Natural killer cell (primary cell): ENCODE measurements around the gene CACNA2D3. TPM values are rescaled to one million over a fixed set of nuclear protein-coding genes. Genes with fewer than 3 reads are reported as not detected.

Experiments
- ATAC-seq, 3 donors: fragments of 150-1000 bp in 2 of 3; fragments of 200-7000 bp in 1 of 3; cut with Tn5 transposase; 1 replicate in 1 of 3; 2 replicates in 2 of 3; pipeline ENCODE4 v1.10.0; 2021; ENCODE audit warnings: mild to moderate bottlenecking in 2 of 3, moderate library complexity in 2 of 3
- DNase-seq, 2 donors: peaks; one replicate each; pipeline versions ENCODE4 v3.0.0 to v3.0.0-alpha.2; 2013 to 2021; ENCODE audit warnings: mixed read lengths in 1 of 2
- H3K27ac ChIP-seq: one replicate; pipeline ENCODE4 v1.5.1; 2013; ENCODE audit warnings: mild to moderate bottlenecking, low read length
- H3K27me3 ChIP-seq: one replicate; pipeline ENCODE4 v1.6.1; 2013; ENCODE audit warnings: low read length; ENCODE audit not compliant: control insufficient read depth, insufficient read depth
- H3K36me3 ChIP-seq: one replicate; pipeline ENCODE4 v1.6.1; 2013; ENCODE audit warnings: low read length; ENCODE audit not compliant: control insufficient read depth, insufficient read depth
- H3K4me1 ChIP-seq: one replicate; pipeline ENCODE4 v1.6.1; 2013; ENCODE audit warnings: low read length; ENCODE audit not compliant: control insufficient read depth, insufficient read depth
- H3K4me3 ChIP-seq: one replicate; pipeline ENCODE4 v1.5.1; 2013; ENCODE audit warnings: low read length
- H3K9me3 ChIP-seq: one replicate; pipeline ENCODE4 v1.6.1; 2013; ENCODE audit warnings: low read length; ENCODE audit not compliant: control insufficient read depth, insufficient read depth
- H3K27ac Mint-ChIP-seq, 2 donors: one replicate each; pipeline ENCODE4 v1.8.0; 2022; ENCODE audit warnings: mild to moderate bottlenecking in 2 of 2, mixed read lengths in 2 of 2, moderate library complexity in 1 of 2
- H3K27me3 Mint-ChIP-seq, 2 donors: one replicate each; pipeline ENCODE4 v1.8.0; 2022; ENCODE audit warnings: low read depth in 2 of 2, mixed read lengths in 2 of 2
- H3K36me3 Mint-ChIP-seq: one replicate; pipeline ENCODE4 v1.8.0; 2022; ENCODE audit warnings: mixed read lengths
- H3K4me1 Mint-ChIP-seq, 2 donors: one replicate each; pipeline ENCODE4 v1.8.0; 2022; ENCODE audit warnings: mixed read lengths in 2 of 2
- H3K4me3 Mint-ChIP-seq: one replicate; pipeline ENCODE4 v1.8.0; 2022; ENCODE audit warnings: mild to moderate bottlenecking, moderate library complexity, mixed read lengths
- H3K9me3 Mint-ChIP-seq, 2 donors: one replicate each; pipeline ENCODE4 v1.8.0; 2022; ENCODE audit warnings: mixed read lengths in 2 of 2
- CTCF ChIP-seq: fragments of 200-600 bp; IDR thresholded peaks from one replicate; pipeline ENCODE4 v1.8.0; 2022; ENCODE audit warnings: antibody characterized with exemption
- WGBS: methylation state at CpG from one replicate; pipeline ENCODE4 v1.1.7; 2013; ENCODE audit warnings: missing lambda C conversion rate; ENCODE audit not compliant: insufficient coverage; 5-methylcytosine and 5-hydroxymethylcytosine counted together
- intact Hi-C: fragments of 100-400 bp; cut with micrococcal nuclease; formaldehyde crosslinking; loops from one replicate; pipeline ENCODE4 v1.14.2; 2022
- total RNA-seq, 4 donors: library from RNA; stranded (reverse); fragments of 120-200 nt in 1 of 4; gene quantifications; one replicate each; pipeline versions ENCODE4 v1.2.3 to v1.2.4, GENCODE V29; 2013 to 2022

CACNA2D3 gene
- total RNA-seq, 3 donors from 2014 or later (not counting 1 experiment from before 2014, with no cell fraction given) = 0.49 TPM; not detected in 2

- H3K27me3 Mint-ChIP-seq = peaks cover 2 to 16% of the 10 kb centered on the region in 2 donors
- no peaks in the 10 kb centered on the region for H3K9me3 Mint-ChIP-seq
- H3K36me3 Mint-ChIP-seq = no peaks in the 10 kb centered on the region
- Histone ChIP-seq H3K27ac (no peak overlapping the region), H3K9me3 (no peaks in the 10 kb centered on the region), H3K27me3 (no peaks in the 10 kb centered on the region), H3K4me3 (no peak overlapping the region), H3K36me3 (no peaks in the 10 kb centered on the region), H3K4me1 (no peaks in the 10 kb centered on the region)
- ATAC-seq (no peak), DNase-seq (no peak)
- H3K4me1 Mint-ChIP-seq = no peaks in the 10 kb centered on the region
- no peak overlapping the region for H3K27ac Mint-ChIP-seq
- intact Hi-C loops = no loop called here
- H3K4me3 Mint-ChIP-seq = no peak overlapping the region
- WGBS = 70% methylated on average over 8 of the region's 8 CpGs
- TF ChIP-seq CTCF = no peak
Observed at GRCh38 chr3:54134155-54134554, 11.8 kb downstream of the CACNA2D3 start.

- intact Hi-C loops = no loop called here
- Histone ChIP-seq H3K27ac (no peak overlapping the region), H3K27me3 (no peaks in the 10 kb centered on the region), H3K36me3 (no peaks in the 10 kb centered on the region), H3K4me3 (no peak overlapping the region), H3K4me1 (no peaks in the 10 kb centered on the region), H3K9me3 (no peaks in the 10 kb centered on the region)
- Mint-ChIP-seq H3K36me3 (no peaks in the 10 kb centered on the region), H3K9me3 (no peaks in the 10 kb centered on the region), H3K4me1 (no peaks in the 10 kb centered on the region), H3K4me3 (no peak overlapping the region), H3K27ac (no peak overlapping the region), H3K27me3 (peaks cover 2 to 16% of the 10 kb centered on the region in 2 donors)
- ATAC-seq = no peak
- DNase-seq = no peak
- no peak for TF ChIP-seq CTCF
- WGBS = 88% methylated on average over 12 of the region's 12 CpGs
Observed at GRCh38 chr3:54134713-54135112, 12.4 kb downstream of the CACNA2D3 start.

GRCh38 chr3:54137311-54137710 is 15.0 kb downstream of the CACNA2D3 start:
- ATAC-seq = no peak
- no peak overlapping the region for H3K27ac ChIP-seq
- no peaks in the 10 kb centered on the region for H3K27me3 ChIP-seq
- Mint-ChIP-seq H3K9me3 (no peaks in the 10 kb centered on the region), H3K27me3 (peaks cover 2 to 5% of the 10 kb centered on the region in 2 donors), H3K36me3 (no peaks in the 10 kb centered on the region), H3K4me3 (no peak overlapping the region), H3K27ac (no peak overlapping the region), H3K4me1 (no peaks in the 10 kb centered on the region)
- no peaks in the 10 kb centered on the region for H3K4me1 ChIP-seq
- no peak overlapping the region for H3K4me3 ChIP-seq
- no peaks in the 10 kb centered on the region for H3K36me3 ChIP-seq
- 81% methylated on average over 5 of the region's 5 CpGs for WGBS
- intact Hi-C loops = no loop called here
- no peaks in the 10 kb centered on the region for H3K9me3 ChIP-seq
- no peak for DNase-seq
- TF ChIP-seq CTCF = no peak

- ATAC-seq (no peak), DNase-seq (no peak)
- H3K27ac Mint-ChIP-seq = no peak overlapping the region
- H3K4me3 Mint-ChIP-seq = no peak overlapping the region
- H3K4me1 Mint-ChIP-seq = no peaks in the 10 kb centered on the region
- intact Hi-C loops = no loop called here
- H3K27me3 Mint-ChIP-seq = peaks cover 0 to 2% of the 10 kb centered on the region in 2 donors
- H3K36me3 Mint-ChIP-seq = no peaks in the 10 kb centered on the region
- Histone ChIP-seq H3K27ac (no peak overlapping the region), H3K36me3 (no peaks in the 10 kb centered on the region), H3K27me3 (no peaks in the 10 kb centered on the region), H3K9me3 (no peaks in the 10 kb centered on the region), H3K4me3 (no peak overlapping the region), H3K4me1 (no peaks in the 10 kb centered on the region)
- 67% methylated on average over 9 of the region's 9 CpGs for WGBS
- no peaks in the 10 kb centered on the region for H3K9me3 Mint-ChIP-seq
- TF ChIP-seq CTCF = no peak
Observed at GRCh38 chr3:54138937-54139547, 16.7 kb downstream of the CACNA2D3 start.
